ENCODE measurements around the gene TLK2. TPM values are rescaled to one million over a fixed set of nuclear protein-coding genes. Genes with fewer than 3 reads are reported as not detected.

The TLK2 gene
- total RNA-seq, 6 experiments from 2014 or later: 29.0 to 40.9 (median 38.6) TPM

- Mint-ChIP-seq H3K4me3 (peak overlapping the region; percentile 35; the same call in 1 of the 2 replicates), H3K36me3 (ENCODE audit: low read depth) (peaks cover 39% of the 10 kb centered on the region), H3K27me3 (ENCODE audit: insufficient read depth) (peaks cover 4% of the 10 kb centered on the region), H3K4me1 (ENCODE audit: low read depth) (peaks cover 50% of the 10 kb centered on the region), H3K9me3 (no peaks in the 10 kb centered on the region), H3K27ac (peak overlapping the region; percentile 73)
- DNase-seq: peak; percentile 78
- no peak for TF ChIP-seq CTCF (IDR thresholded peaks at IDR 0.05)
Measured at GRCh38 chr17:62614142-62614541, 135.5 kb downstream of the TLK2 start.

- Mint-ChIP-seq H3K27ac (peak overlapping the region; percentile 16; the same call in 1 of the 2 replicates), H3K36me3 (ENCODE audit: low read depth) (peaks cover 29% of the 10 kb centered on the region), H3K4me3 (no peak overlapping the region), H3K4me1 (ENCODE audit: low read depth) (peaks cover 46% of the 10 kb centered on the region), H3K9me3 (no peaks in the 10 kb centered on the region), H3K27me3 (ENCODE audit: insufficient read depth) (peaks cover 4% of the 10 kb centered on the region)
- no peak for TF ChIP-seq CTCF (IDR thresholded peaks at IDR 0.05)
- DNase-seq: no peak
Measured at GRCh38 chr17:62615503-62615902, 136.9 kb downstream of the TLK2 start.

GRCh38 chr17:62616993-62617893 is 138.6 kb downstream of the TLK2 start:
- H3K4me1 Mint-ChIP-seq (ENCODE audit: low read depth): peaks cover 43% of the 10 kb centered on the region
- no peak overlapping the region; the same call in 1 of the 2 replicates for H3K4me3 Mint-ChIP-seq
- peaks cover 17% of the 10 kb centered on the region for H3K36me3 Mint-ChIP-seq (ENCODE audit: low read depth)
- no peak for TF ChIP-seq CTCF (IDR thresholded peaks at IDR 0.05)
- no peaks in the 10 kb centered on the region for H3K9me3 Mint-ChIP-seq
- peaks cover 4% of the 10 kb centered on the region for H3K27me3 Mint-ChIP-seq (ENCODE audit: insufficient read depth)
- H3K27ac Mint-ChIP-seq: peak overlapping the region; percentile 43; the same call in 1 of the 2 replicates
- DNase-seq: no peak

- peaks cover 17% of the 10 kb centered on the region for H3K36me3 Mint-ChIP-seq (ENCODE audit: low read depth)
- H3K4me1 Mint-ChIP-seq (ENCODE audit: low read depth): peaks cover 39% of the 10 kb centered on the region
- no peaks in the 10 kb centered on the region for H3K9me3 Mint-ChIP-seq
- H3K4me3 Mint-ChIP-seq: no peak overlapping the region; the same call in 1 of the 2 replicates
- H3K27ac Mint-ChIP-seq: peak overlapping the region; percentile 43; the same call in 1 of the 2 replicates
- TF ChIP-seq CTCF (IDR thresholded peaks at IDR 0.05): no peak
- peaks cover 4% of the 10 kb centered on the region for H3K27me3 Mint-ChIP-seq (ENCODE audit: insufficient read depth)
- DNase-seq: no peak
Measured at GRCh38 chr17:62617894-62618472, 139.4 kb downstream of the TLK2 start.

- no peak for DNase-seq
- no peak for TF ChIP-seq CTCF (IDR thresholded peaks at IDR 0.05)
- peaks cover 14% of the 10 kb centered on the region for H3K36me3 Mint-ChIP-seq (ENCODE audit: low read depth)
- H3K4me3 Mint-ChIP-seq: no peak overlapping the region
- peaks cover 30% of the 10 kb centered on the region for H3K4me1 Mint-ChIP-seq (ENCODE audit: low read depth)
- H3K27ac Mint-ChIP-seq: no peak overlapping the region; the same call in 1 of the 2 replicates
- no peaks in the 10 kb centered on the region for H3K9me3 Mint-ChIP-seq
- peaks cover 6% of the 10 kb centered on the region for H3K27me3 Mint-ChIP-seq (ENCODE audit: insufficient read depth)
Measured at GRCh38 chr17:62618647-62619416, 140.2 kb downstream of the TLK2 start.
